IMR-90 (cell line): ENCODE measurements around the gene SGTB. TPM values are rescaled to one million over a fixed set of nuclear protein-coding genes. Genes with fewer than 3 reads are reported as not detected.
A peak's percentile ranks its signal among the peaks of the same experiment; 100 is the strongest.

Source experiments
- ATAC-seq: fragments of 200-7000 bp; cut with Tn5 transposase; 2 replicates; pipeline ENCODE4 v1.9.1; 2020; ENCODE audit warnings: low read depth, mild to moderate bottlenecking, moderate library complexity
- BruUV-seq: library from RNA; stranded (reverse); fragments of 400-500 nt; replicated peaks from 2 replicates; lab custom pipeline; 2021; lab: Mats Ljungman, UMichigan
- CTCF ChIA-PET: fragments of 300-600 bp; formaldehyde crosslinking; extraction: SDS; loops from one replicate; lab custom pipeline; 2021; ENCODE audit warnings: antibody characterized with exemption; lab: Yijun Ruan, JAX
- POLR2A ChIA-PET: fragments of 300-600 bp; sonication (Branson Sonifier 250); formaldehyde crosslinking; loops from one replicate; lab custom pipeline; 2022; ENCODE audit warnings: antibody characterized with exemption; ENCODE audit not compliant: unreplicated experiment; lab: Charles Lee
- DNase-seq: peaks from one replicate; pipeline ENCODE4 v3.0.0; 2013
- H2AFZ ChIP-seq: replicated peaks from 2 replicates; pipeline ENCODE3; 2013; ENCODE audit warnings: low read length, mild to moderate bottlenecking; ENCODE audit not compliant: poor library complexity
- H2AK5ac ChIP-seq: 2 replicates; pipeline ENCODE4 v1.6.1; 2013; ENCODE audit warnings: low read depth, low read length, inconsistent platforms
- H2AK9ac ChIP-seq: replicated peaks from 2 replicates; pipeline ENCODE3; 2013; ENCODE audit warnings: mild to moderate bottlenecking, low read depth, low read length, moderate library complexity; ENCODE audit not compliant: poor library complexity
- H2BK120ac ChIP-seq: 2 replicates; pipeline ENCODE4 v1.6.1; 2013; ENCODE audit warnings: low read depth, low read length, inconsistent platforms
- H2BK15ac ChIP-seq: 3 replicates; pipeline ENCODE4 v1.6.1; 2013; ENCODE audit warnings: low read depth, low read length, inconsistent platforms
- H2BK20ac ChIP-seq: 2 replicates; pipeline ENCODE4 v1.6.1; 2013; ENCODE audit warnings: low read depth, mild to moderate bottlenecking, inconsistent platforms, low read length, moderate library complexity
- H2BK5ac ChIP-seq: 2 replicates; pipeline ENCODE4 v1.6.1; 2013; ENCODE audit warnings: mild to moderate bottlenecking, low read depth, low read length, inconsistent platforms; ENCODE audit not compliant: poor library complexity, severe bottlenecking
- H3K14ac ChIP-seq: replicated peaks from 2 replicates; pipeline ENCODE4 v1.6.1; 2013; ENCODE audit warnings: low read depth, low read length, inconsistent platforms
- H3K18ac ChIP-seq: 2 replicates; pipeline ENCODE4 v1.6.1; 2013; ENCODE audit warnings: low read depth, low read length, control low read depth
- H3K23ac ChIP-seq: 2 replicates; pipeline ENCODE4 v1.6.1; 2013; ENCODE audit warnings: low read depth, low read length, inconsistent platforms
- H3K27ac ChIP-seq: 2 replicates; pipeline ENCODE4 v1.5.1; 2013; ENCODE audit warnings: mild to moderate bottlenecking, control low read depth, low read length; ENCODE audit not compliant: insufficient read depth
- H3K27me3 ChIP-seq: 2 replicates; pipeline ENCODE4 v1.6.1; 2013; ENCODE audit warnings: low read length; ENCODE audit not compliant: control insufficient read depth, insufficient read depth
- H3K36me3 ChIP-seq: 2 replicates; pipeline ENCODE4 v1.6.1; 2013; ENCODE audit warnings: low read length, mixed read lengths; ENCODE audit not compliant: control insufficient read depth, insufficient read depth
- H3K4ac ChIP-seq: 2 replicates; pipeline ENCODE4 v1.6.1; 2013; ENCODE audit warnings: low read depth, low read length, inconsistent platforms
- H3K4me1 ChIP-seq: 2 replicates; pipeline ENCODE4 v1.6.1; 2013; ENCODE audit warnings: low read length, mixed read lengths; ENCODE audit not compliant: control insufficient read depth, insufficient read depth
- H3K4me2 ChIP-seq: 2 replicates; pipeline ENCODE4 v1.6.1; 2013; ENCODE audit warnings: low read depth, mild to moderate bottlenecking, control low read depth, low read length, moderate library complexity
- H3K4me3 ChIP-seq: 2 replicates; pipeline ENCODE4 v1.5.1; 2013; ENCODE audit warnings: low read depth, mild to moderate bottlenecking, control low read depth, low read length, moderate library complexity; ENCODE audit not compliant: insufficient read depth
- H3K56ac ChIP-seq: 2 replicates; pipeline ENCODE4 v1.6.1; 2013; ENCODE audit warnings: low read length, inconsistent platforms; ENCODE audit not compliant: insufficient read depth; ENCODE audit errors: extremely low read depth
- H3K79me1 ChIP-seq, 2 experiments: 2 replicates each; pipeline ENCODE4 v1.6.1; 2013; ENCODE audit warnings: low read length in 2 of 2, inconsistent platforms in 1 of 2, low read depth in 1 of 2
- H3K9ac ChIP-seq: 2 replicates; pipeline ENCODE4 v1.6.1; 2013; ENCODE audit warnings: low read depth, low read length, control low read depth
- H3K9me1 ChIP-seq: 2 replicates; pipeline ENCODE4 v1.6.1; 2013; ENCODE audit warnings: low read length, inconsistent platforms; ENCODE audit not compliant: insufficient read depth
- H3K9me3 ChIP-seq: 2 replicates; pipeline ENCODE4 v1.6.1; 2013; ENCODE audit warnings: low read length; ENCODE audit not compliant: control insufficient read depth, insufficient read depth
- H4K20me1 ChIP-seq: 2 replicates; pipeline ENCODE4 v1.6.1; 2013; ENCODE audit warnings: low read length, inconsistent platforms; ENCODE audit not compliant: insufficient read depth
- H4K5ac ChIP-seq: 2 replicates; pipeline ENCODE4 v1.6.1; 2013; ENCODE audit warnings: mild to moderate bottlenecking, low read depth, low read length, control low read depth
- H4K8ac ChIP-seq, 2 experiments: 2 replicates each; pipeline ENCODE4 v1.6.1; 2013; ENCODE audit warnings: low read depth in 2 of 2, low read length in 2 of 2, control low read depth in 1 of 2, inconsistent platforms in 1 of 2
- H4K91ac ChIP-seq: 2 replicates; pipeline ENCODE4 v1.6.1; 2013; ENCODE audit warnings: low read depth, low read length, inconsistent platforms; ENCODE audit not compliant: insufficient read depth
- MAFK ChIP-seq: IDR thresholded peaks from 2 replicates; pipeline ENCODE4 v1.6.1; 2012; ENCODE audit warnings: low read depth, low read length, improper control_type of control experiment
- WGBS, 2 experiments: methylation state at CpG; one replicate each; pipeline versions ENCODE4 v1.1.5 to v1.1.7; 2013; ENCODE audit warnings: missing lambda C conversion rate in 2 of 2; ENCODE audit not compliant: insufficient read length in 1 of 2; ENCODE audit errors: extremely low coverage in 2 of 2; 5-methylcytosine and 5-hydroxymethylcytosine counted together
- dilution Hi-C: fragments of 300-500 bp; cut with HindIII; formaldehyde crosslinking; loops from one replicate; pipeline ENCODE4 v1.14.3; 2018; ENCODE audit warnings: low sequenced_read_pairs; ENCODE audit not compliant: unreplicated experiment
- in situ Hi-C: fragments of 300-500 bp; cut with MboI; formaldehyde crosslinking; loops from 3 replicates; pipeline ENCODE4 v1.14.3; 2019; ENCODE audit warnings: low sequenced_read_pairs, inconsistent platforms, mixed read lengths
- intact Hi-C: fragments of 100-400 bp; cut with micrococcal nuclease; formaldehyde crosslinking; loops from 2 replicates; pipeline ENCODE4 v1.10.0; 2022
- polyA plus RNA-seq, 3 experiments: library from polyadenylated mRNA; depleted of rRNA; stranded (reverse); fragments of >200 nt; gene quantifications; 2 replicates each; pipeline ENCODE4 v1.2.3, GENCODE V29; 2012; ENCODE audit warnings: low replicate concordance in 1 of 3
- total RNA-seq: library from RNA; depleted of rRNA; stranded (reverse); fragments of >200 nt; gene quantifications from 2 replicates; pipeline ENCODE4 v1.2.3, GENCODE V29; 2012
- TF ChIP-seq, protein P1 (sequence below): fragments of 150-350 bp; IDR thresholded peaks from 2 replicates; pipeline ENCODE4 v1.6.1; 2017; ENCODE audit warnings: mild to moderate bottlenecking, antibody characterized with exemption, low read length, low read depth

SGTB gene
- total and polyA plus RNA-seq, 2 of the 4 experiments (the other 2 are of a cell fraction): 7.5 to 15.1 TPM

DNA sequence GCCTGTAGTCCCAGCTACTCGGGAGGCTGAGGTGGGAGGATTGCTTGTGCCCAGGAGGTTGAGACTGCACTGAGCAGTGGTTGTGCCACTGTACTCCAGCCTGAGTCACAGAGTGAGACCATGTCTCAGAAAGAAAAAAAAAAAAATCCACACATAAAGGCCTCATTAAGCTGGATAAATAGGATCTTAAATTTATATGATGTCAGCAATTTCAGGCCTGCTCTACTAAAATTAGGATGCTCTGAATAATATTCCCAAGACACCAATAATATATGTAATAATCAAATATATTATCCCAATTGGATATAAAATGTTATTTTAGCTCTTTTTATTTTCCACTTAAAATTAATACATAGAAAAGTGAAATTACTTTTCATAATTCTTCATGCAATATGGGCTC, 43.7 kb upstream of the SGTB start:
- H2BK120ac ChIP-seq: no peak overlapping the region
- TF ChIP-seq, protein P1, sequence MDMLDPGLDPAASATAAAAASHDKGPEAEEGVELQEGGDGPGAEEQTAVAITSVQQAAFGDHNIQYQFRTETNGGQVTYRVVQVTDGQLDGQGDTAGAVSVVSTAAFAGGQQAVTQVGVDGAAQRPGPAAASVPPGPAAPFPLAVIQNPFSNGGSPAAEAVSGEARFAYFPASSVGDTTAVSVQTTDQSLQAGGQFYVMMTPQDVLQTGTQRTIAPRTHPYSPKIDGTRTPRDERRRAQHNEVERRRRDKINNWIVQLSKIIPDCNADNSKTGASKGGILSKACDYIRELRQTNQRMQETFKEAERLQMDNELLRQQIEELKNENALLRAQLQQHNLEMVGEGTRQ: no peak
- peak; percentile 84 for TF ChIP-seq MAFK
- H4K8ac ChIP-seq: no peak overlapping the region
- H2BK5ac ChIP-seq: no peak overlapping the region
- H2AFZ ChIP-seq: no peak overlapping the region
- no peak overlapping the region for H4K91ac ChIP-seq
- H2AK9ac ChIP-seq: no peak overlapping the region
- H3K9me1 ChIP-seq: peaks cover 7% of the 10 kb centered on the region
- no peak overlapping the region for H3K9ac ChIP-seq
- no peak for DNase-seq
- in situ Hi-C loops (no loop called here), intact Hi-C loops (no loop called here), dilution Hi-C loops (no loop called here)
- no peak overlapping the region for H3K4me3 ChIP-seq
- H3K56ac ChIP-seq: no peak overlapping the region
- H3K4ac ChIP-seq: no peak overlapping the region
- peaks cover 3% of the 10 kb centered on the region; the same call in 1 of the 2 replicates for H3K4me1 ChIP-seq
- H2AK5ac ChIP-seq: no peak overlapping the region
- H3K23ac ChIP-seq: no peak overlapping the region
- no peak overlapping the region for H2BK20ac ChIP-seq
- peaks cover 3% of the 10 kb centered on the region for H3K36me3 ChIP-seq
- H3K9me3 ChIP-seq: no peaks in the 10 kb centered on the region; the same call in 1 of the 2 replicates
- POLR2A ChIA-PET: no interaction called here
- H3K27me3 ChIP-seq: no peaks in the 10 kb centered on the region
- H3K79me1 ChIP-seq: peaks cover 0 to 19% of the 10 kb centered on the region in 2 experiments
- WGBS, 2 experiments: no CpG with 5 or more reads among the region's 1 CpG
- H2BK15ac ChIP-seq: no peak overlapping the region
- CTCF ChIA-PET: no interaction called here
- no TSS peak for BruUV-seq
- H4K20me1 ChIP-seq: no peaks in the 10 kb centered on the region
- H4K5ac ChIP-seq: no peak overlapping the region
- no peak overlapping the region for H3K14ac ChIP-seq
- H3K18ac ChIP-seq: no peak overlapping the region
- ATAC-seq: no peak
- no peak overlapping the region for H3K4me2 ChIP-seq
- no peak overlapping the region for H3K27ac ChIP-seq
